Measurements from ENCODE around the gene BOD1L1. TPM values are rescaled to one million over a fixed set of nuclear protein-coding genes. Genes with fewer than 3 reads are reported as not detected.

Gene BOD1L1
- total and polyA plus RNA-seq, 5 donors from 2014 or later: 1.4 to 48.9 (median 1.8) TPM

DNA sequence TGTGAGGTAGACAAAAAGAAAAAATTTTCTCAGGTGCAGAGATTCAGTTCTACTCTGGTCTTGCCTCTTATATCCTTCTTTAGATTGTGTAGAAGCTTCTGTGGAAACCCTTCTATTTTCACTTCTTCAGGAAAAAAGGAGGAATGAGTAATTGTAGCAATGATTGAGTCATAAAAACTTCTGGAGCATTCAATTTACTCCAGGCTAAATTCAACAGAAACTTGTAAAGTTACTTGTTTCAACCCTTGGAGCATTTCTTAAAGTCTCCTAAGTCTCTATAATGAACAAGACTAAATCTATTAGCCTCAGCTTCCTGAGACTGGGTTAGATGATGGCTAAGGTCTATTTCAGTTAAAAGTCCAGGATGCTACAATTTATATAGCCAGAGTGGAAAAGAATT is 29.9 kb downstream of the BOD1L1 start:
- Histone ChIP-seq H3K36me3 (ENCODE audit: control insufficient read depth, insufficient read depth, low read length) (peaks cover 68% of the 10 kb centered on the region), H3K9me3 (ENCODE audit: control insufficient read depth in 2 of 2, low read length in 2 of 2) (no peaks in the 10 kb centered on the region), H3K4me1 (ENCODE audit: control insufficient read depth, insufficient read depth, low read length, poor library complexity, severe bottlenecking) (no peaks in the 10 kb centered on the region), H3K27ac (ENCODE audit: insufficient read depth, low read length, poor library complexity, severe bottlenecking) (no peak overlapping the region), H3K27me3 (ENCODE audit: control insufficient read depth, insufficient read depth, low read length) (no peaks in the 10 kb centered on the region), H3K4me3 (ENCODE audit: low read depth, low read length) (no peak overlapping the region)
- Mint-ChIP-seq H3K9me3 (peaks cover 0 to 4% (median 0%) of the 10 kb centered on the region in 7 donors), H3K27ac (no peak overlapping the region), H3K4me3 (no peak overlapping the region), H3K4me1 (peaks cover 0 to 17% (median 2%) of the 10 kb centered on the region in 4 donors), H3K36me3 (peaks cover 52% of the 10 kb centered on the region), H3K27me3 (no peaks in the 10 kb centered on the region)
- DNase-seq (no peak), ATAC-seq (ENCODE audit: low read depth in 2 of 2) (no peak)

DNA sequence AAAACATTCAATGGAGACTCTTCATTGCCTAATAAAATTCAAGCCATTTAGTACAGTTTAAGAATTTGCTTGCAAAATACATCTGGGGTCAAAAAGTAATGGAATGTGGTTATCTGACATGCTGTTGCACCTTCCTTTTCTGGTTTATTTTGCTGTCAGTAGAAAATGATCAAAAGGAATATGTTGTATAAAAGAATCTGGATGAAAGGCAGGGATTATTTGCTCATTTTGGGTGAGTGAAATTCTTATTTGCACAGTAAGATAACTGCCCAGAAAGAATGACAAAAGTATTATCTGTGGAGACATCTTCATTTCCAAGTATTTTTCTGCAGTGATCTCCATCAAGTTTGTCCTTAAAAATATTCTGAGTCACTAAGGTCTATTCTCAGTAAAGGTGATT is 30.4 kb downstream of the BOD1L1 start:
- ATAC-seq (ENCODE audit: low read depth in 2 of 2) (no peak), DNase-seq (no peak)
- H3K27me3 ChIP-seq (ENCODE audit: control insufficient read depth, insufficient read depth, low read length): no peaks in the 10 kb centered on the region
- Mint-ChIP-seq H3K27me3 (no peaks in the 10 kb centered on the region), H3K4me1 (peaks cover 0 to 13% (median 2%) of the 10 kb centered on the region in 4 donors), H3K4me3 (no peak overlapping the region), H3K9me3 (peaks cover 0 to 4% (median 0%) of the 10 kb centered on the region in 7 donors), H3K36me3 (peaks cover 51% of the 10 kb centered on the region), H3K27ac (no peak overlapping the region)
- no peaks in the 10 kb centered on the region for H3K4me1 ChIP-seq (ENCODE audit: control insufficient read depth, insufficient read depth, low read length, poor library complexity, severe bottlenecking)
- H3K27ac ChIP-seq (ENCODE audit: insufficient read depth, low read length, poor library complexity, severe bottlenecking): no peak overlapping the region
- peaks cover 68% of the 10 kb centered on the region for H3K36me3 ChIP-seq (ENCODE audit: control insufficient read depth, insufficient read depth, low read length)
- H3K9me3 ChIP-seq (ENCODE audit: control insufficient read depth in 2 of 2, low read length in 2 of 2): no peaks in the 10 kb centered on the region
- no peak overlapping the region for H3K4me3 ChIP-seq (ENCODE audit: low read depth, low read length)

DNA sequence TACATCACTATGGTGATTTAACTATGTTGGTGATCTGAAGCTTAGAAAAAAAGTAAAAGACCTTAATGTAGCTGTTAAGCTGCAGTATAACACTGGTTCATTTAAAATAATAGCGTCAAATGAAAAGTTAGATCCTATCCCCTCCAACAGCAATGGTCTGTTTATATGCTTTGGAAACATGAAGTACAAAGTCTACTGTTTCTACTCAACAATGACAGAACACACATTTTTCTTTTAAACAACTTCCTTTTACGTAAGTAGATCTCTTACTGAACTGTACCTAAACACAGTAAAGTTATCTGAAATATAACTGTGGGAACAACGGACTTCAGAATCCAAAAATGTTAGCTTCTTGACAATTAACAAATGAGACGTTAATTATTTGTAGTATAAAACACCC is 35.3 kb downstream of the BOD1L1 start:
- ATAC-seq (ENCODE audit: low read depth in 2 of 2) (no peak), DNase-seq (no peak)
- Histone ChIP-seq H3K4me3 (ENCODE audit: low read depth, low read length) (no peak overlapping the region), H3K27ac (ENCODE audit: insufficient read depth, low read length, poor library complexity, severe bottlenecking) (no peak overlapping the region), H3K27me3 (ENCODE audit: control insufficient read depth, insufficient read depth, low read length) (no peaks in the 10 kb centered on the region), H3K9me3 (ENCODE audit: control insufficient read depth in 2 of 2, low read length in 2 of 2) (no peaks in the 10 kb centered on the region), H3K4me1 (ENCODE audit: control insufficient read depth, insufficient read depth, low read length, poor library complexity, severe bottlenecking) (no peaks in the 10 kb centered on the region), H3K36me3 (ENCODE audit: control insufficient read depth, insufficient read depth, low read length) (peaks cover 94% of the 10 kb centered on the region)
- H3K4me3 Mint-ChIP-seq: no peak overlapping the region
- peaks cover 0 to 5% (median 0%) of the 10 kb centered on the region in 4 donors for H3K4me1 Mint-ChIP-seq
- H3K36me3 Mint-ChIP-seq: peaks cover 42% of the 10 kb centered on the region
- H3K27ac Mint-ChIP-seq: no peak overlapping the region
- H3K9me3 Mint-ChIP-seq: no peaks in the 10 kb centered on the region
- H3K27me3 Mint-ChIP-seq: no peaks in the 10 kb centered on the region

DNA sequence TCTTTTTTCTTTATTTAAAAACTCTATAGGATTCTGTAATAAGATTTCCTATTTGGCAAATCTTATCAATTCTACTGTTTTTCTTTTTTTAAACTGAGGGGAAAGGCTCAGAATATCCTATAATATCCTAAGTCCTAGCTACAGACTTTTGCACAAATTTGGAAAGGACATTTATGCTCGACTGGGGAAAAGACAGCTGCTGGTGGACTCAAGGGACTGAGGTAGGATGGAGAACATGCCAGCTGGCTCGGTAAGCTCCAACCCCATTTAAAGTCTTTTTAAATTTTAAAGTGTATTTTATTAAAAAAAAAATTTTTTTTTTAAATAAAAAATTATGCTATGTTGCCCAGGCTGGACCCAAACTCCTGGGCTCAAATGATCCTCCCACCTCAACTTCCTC is 36.8 kb downstream of the BOD1L1 start:
- peaks cover 35% of the 10 kb centered on the region for H3K36me3 Mint-ChIP-seq
- H3K36me3 ChIP-seq (ENCODE audit: control insufficient read depth, insufficient read depth, low read length): peaks cover 94% of the 10 kb centered on the region
- no peaks in the 10 kb centered on the region for H3K27me3 Mint-ChIP-seq
- no peaks in the 10 kb centered on the region for H3K27me3 ChIP-seq (ENCODE audit: control insufficient read depth, insufficient read depth, low read length)
- no peaks in the 10 kb centered on the region for H3K9me3 Mint-ChIP-seq
- ATAC-seq (ENCODE audit: low read depth in 2 of 2) (no peak), DNase-seq (no peak)
- no peak overlapping the region for H3K27ac ChIP-seq (ENCODE audit: insufficient read depth, low read length, poor library complexity, severe bottlenecking)
- no peaks in the 10 kb centered on the region for H3K4me1 Mint-ChIP-seq
- no peaks in the 10 kb centered on the region for H3K4me1 ChIP-seq (ENCODE audit: control insufficient read depth, insufficient read depth, low read length, poor library complexity, severe bottlenecking)
- H3K4me3 Mint-ChIP-seq: no peak overlapping the region
- H3K4me3 ChIP-seq (ENCODE audit: low read depth, low read length): no peak overlapping the region
- no peak overlapping the region for H3K27ac Mint-ChIP-seq
- H3K9me3 ChIP-seq (ENCODE audit: control insufficient read depth in 2 of 2, low read length in 2 of 2): no peaks in the 10 kb centered on the region

DNA sequence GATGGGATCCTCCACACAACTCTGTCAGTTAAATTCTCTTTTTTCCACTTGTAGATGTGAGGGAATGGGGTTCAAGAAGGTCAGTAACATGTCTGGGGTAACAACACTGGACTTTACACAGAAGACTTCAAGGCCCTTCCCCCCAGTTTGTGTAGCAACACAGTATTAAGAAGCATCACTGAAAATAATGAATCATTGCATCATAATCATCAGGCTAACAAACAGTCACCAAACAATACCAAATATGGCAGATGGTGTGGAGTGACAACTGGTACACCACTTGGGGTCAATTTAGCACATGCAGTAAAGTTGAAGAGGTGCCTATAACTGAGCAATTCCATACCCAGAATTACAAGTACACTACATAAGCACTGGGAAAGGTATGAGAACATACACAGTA is 38.6 kb downstream of the BOD1L1 start:
- peaks cover 42% of the 10 kb centered on the region for H3K36me3 Mint-ChIP-seq
- peaks cover 93% of the 10 kb centered on the region for H3K36me3 ChIP-seq (ENCODE audit: control insufficient read depth, insufficient read depth, low read length)

DNA sequence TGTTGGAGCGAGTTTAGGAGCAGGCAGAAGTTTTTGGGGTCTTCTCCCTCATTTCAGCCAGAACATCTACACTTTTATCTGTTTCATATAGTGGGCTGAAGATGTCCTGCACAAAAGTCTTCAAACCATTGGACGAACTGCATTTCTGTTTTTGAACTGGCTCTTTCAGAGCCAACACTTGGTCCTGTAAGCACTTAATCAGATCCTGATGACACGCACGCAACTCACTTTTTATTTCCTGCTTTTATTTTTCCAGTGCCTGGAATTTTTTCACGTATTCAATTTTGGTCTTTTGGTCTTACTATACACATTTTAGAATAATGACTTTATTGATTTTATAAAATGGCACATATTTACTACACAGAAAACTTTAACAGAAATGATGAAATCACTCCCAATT is 43.0 kb downstream of the BOD1L1 start:
- Mint-ChIP-seq H3K4me1 (no peaks in the 10 kb centered on the region), H3K27ac (no peak overlapping the region), H3K4me3 (no peak overlapping the region), H3K27me3 (no peaks in the 10 kb centered on the region), H3K9me3 (no peaks in the 10 kb centered on the region), H3K36me3 (peaks cover 53% of the 10 kb centered on the region)
- peaks cover 91% of the 10 kb centered on the region for H3K36me3 ChIP-seq (ENCODE audit: control insufficient read depth, insufficient read depth, low read length)
- H3K4me3 ChIP-seq (ENCODE audit: low read depth, low read length): no peak overlapping the region
- DNase-seq: no peak
- no peaks in the 10 kb centered on the region for H3K4me1 ChIP-seq (ENCODE audit: control insufficient read depth, insufficient read depth, low read length, poor library complexity, severe bottlenecking)
- H3K9me3 ChIP-seq (ENCODE audit: control insufficient read depth in 2 of 2, low read length in 2 of 2): no peaks in the 10 kb centered on the region
- no peak overlapping the region for H3K27ac ChIP-seq (ENCODE audit: insufficient read depth, low read length, poor library complexity, severe bottlenecking)
- no peaks in the 10 kb centered on the region for H3K27me3 ChIP-seq (ENCODE audit: control insufficient read depth, insufficient read depth, low read length)
- no peak for ATAC-seq (ENCODE audit: low read depth in 2 of 2)

More for the DNA sequence above, 38.6 kb downstream of the BOD1L1 start:
- H3K27ac Mint-ChIP-seq: no peak overlapping the region
- H3K4me3 Mint-ChIP-seq: no peak overlapping the region
- H3K9me3 Mint-ChIP-seq: no peaks in the 10 kb centered on the region
- Histone ChIP-seq H3K27ac (ENCODE audit: insufficient read depth, low read length, poor library complexity, severe bottlenecking) (no peak overlapping the region), H3K27me3 (ENCODE audit: control insufficient read depth, insufficient read depth, low read length) (no peaks in the 10 kb centered on the region), H3K9me3 (ENCODE audit: control insufficient read depth in 2 of 2, low read length in 2 of 2) (no peaks in the 10 kb centered on the region), H3K4me1 (ENCODE audit: control insufficient read depth, insufficient read depth, low read length, poor library complexity, severe bottlenecking) (no peaks in the 10 kb centered on the region), H3K4me3 (ENCODE audit: low read depth, low read length) (no peak overlapping the region)
- H3K4me1 Mint-ChIP-seq: no peaks in the 10 kb centered on the region
- ATAC-seq (ENCODE audit: low read depth in 2 of 2) (no peak), DNase-seq (no peak)
- H3K27me3 Mint-ChIP-seq: no peaks in the 10 kb centered on the region

DNA sequence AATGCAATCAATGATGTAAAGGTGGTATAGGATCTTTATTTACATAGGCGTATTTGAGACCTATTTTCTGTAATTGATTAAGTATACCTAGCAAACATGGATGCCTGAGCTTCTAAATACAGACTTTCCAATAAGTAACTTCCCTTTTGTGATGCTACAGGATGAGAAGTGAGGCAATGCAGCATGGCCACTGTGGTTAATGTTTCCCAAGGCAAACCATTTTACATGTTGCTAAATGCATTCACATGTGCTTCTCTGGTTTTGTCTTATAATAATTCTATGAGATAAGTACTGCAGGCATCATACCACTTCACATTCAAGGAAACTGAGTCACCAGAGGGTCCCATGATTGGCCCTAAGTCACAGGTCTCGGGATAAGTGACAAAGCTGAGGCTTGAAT is 47.5 kb downstream of the BOD1L1 start:
- no peaks in the 10 kb centered on the region for H3K27me3 Mint-ChIP-seq
- ATAC-seq (ENCODE audit: low read depth in 2 of 2): no peak
- H3K9me3 ChIP-seq (ENCODE audit: control insufficient read depth in 2 of 2, low read length in 2 of 2): no peaks in the 10 kb centered on the region

DNA sequence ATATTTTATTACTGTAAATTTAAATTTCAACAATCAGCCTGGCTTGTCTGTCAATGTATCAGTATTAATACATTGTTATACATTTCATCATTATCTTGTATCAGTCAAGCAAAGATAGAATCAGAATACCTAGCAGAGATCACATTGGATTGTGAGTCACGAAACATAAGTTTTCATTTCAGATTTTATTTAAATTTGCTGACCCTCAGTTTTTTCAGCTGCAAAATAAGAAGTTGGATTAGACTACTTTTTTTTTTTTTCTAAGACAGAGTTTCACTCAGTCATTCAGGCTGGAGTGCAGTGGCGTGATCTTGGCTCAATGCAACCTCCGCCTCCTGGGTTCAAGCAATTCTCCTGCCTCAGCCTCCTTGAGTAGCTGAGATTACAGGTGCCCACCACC is 49.9 kb downstream of the BOD1L1 start:
- Mint-ChIP-seq H3K36me3 (peaks cover 49% of the 10 kb centered on the region), H3K9me3 (no peaks in the 10 kb centered on the region)
- ATAC-seq (ENCODE audit: low read depth in 2 of 2): no peak

More for the DNA sequence above, 47.5 kb downstream of the BOD1L1 start:
- no peak for DNase-seq
- no peak overlapping the region for H3K27ac ChIP-seq (ENCODE audit: insufficient read depth, low read length, poor library complexity, severe bottlenecking)
- Mint-ChIP-seq H3K4me1 (no peaks in the 10 kb centered on the region), H3K4me3 (no peak overlapping the region), H3K36me3 (peaks cover 56% of the 10 kb centered on the region), H3K9me3 (no peaks in the 10 kb centered on the region), H3K27ac (no peak overlapping the region)
- H3K4me3 ChIP-seq (ENCODE audit: low read depth, low read length): no peak overlapping the region
- no peaks in the 10 kb centered on the region for H3K4me1 ChIP-seq (ENCODE audit: control insufficient read depth, insufficient read depth, low read length, poor library complexity, severe bottlenecking)
- no peaks in the 10 kb centered on the region for H3K27me3 ChIP-seq (ENCODE audit: control insufficient read depth, insufficient read depth, low read length)
- peaks cover 89% of the 10 kb centered on the region for H3K36me3 ChIP-seq (ENCODE audit: control insufficient read depth, insufficient read depth, low read length)

More for the DNA sequence above, 49.9 kb downstream of the BOD1L1 start:
- H3K4me3 Mint-ChIP-seq: no peak overlapping the region
- Histone ChIP-seq H3K4me3 (ENCODE audit: low read depth, low read length) (no peak overlapping the region), H3K27me3 (ENCODE audit: control insufficient read depth, insufficient read depth, low read length) (no peaks in the 10 kb centered on the region), H3K27ac (ENCODE audit: insufficient read depth, low read length, poor library complexity, severe bottlenecking) (no peak overlapping the region), H3K4me1 (ENCODE audit: control insufficient read depth, insufficient read depth, low read length, poor library complexity, severe bottlenecking) (no peaks in the 10 kb centered on the region), H3K36me3 (ENCODE audit: control insufficient read depth, insufficient read depth, low read length) (peaks cover 86% of the 10 kb centered on the region), H3K9me3 (ENCODE audit: control insufficient read depth in 2 of 2, low read length in 2 of 2) (no peaks in the 10 kb centered on the region)
- H3K27ac Mint-ChIP-seq: no peak overlapping the region
- DNase-seq: no peak
- no peaks in the 10 kb centered on the region for H3K27me3 Mint-ChIP-seq
- H3K4me1 Mint-ChIP-seq: no peaks in the 10 kb centered on the region
